HG02610 (cell line): ENCODE measurements around the gene AARS2.

ENCODE experiments used
- ATAC-seq: cut with Tn5 transposase; IDR thresholded peaks from one replicate; pipeline ENCODE4 v1.9.1; 2021; ENCODE audit warnings: mild to moderate bottlenecking, moderate library complexity; ENCODE audit not compliant: unreplicated experiment

Gene AARS2

GRCh38 chr6:44264154-44265006 lies 48.8 kb downstream of the AARS2 start:
- peak; percentile 21 for ATAC-seq

- peak; percentile 23 for ATAC-seq
Observed at GRCh38 chr6:44263354-44264100, 49.6 kb downstream of the AARS2 start.

- ATAC-seq, result no peak
Observed at GRCh38 chr6:44262467-44263353, 50.4 kb downstream of the AARS2 start.

GRCh38 chr6:44261581-44261980 lies 51.6 kb downstream of the AARS2 start:
- no peak for ATAC-seq

- ATAC-seq, result no peak
Observed at GRCh38 chr6:44260451-44261297, 52.5 kb downstream of the AARS2 start.

GRCh38 chr6:44260011-44260410 lies 53.1 kb downstream of the AARS2 start:
- ATAC-seq, result no peak

GRCh38 chr6:44258921-44259320 lies 54.2 kb downstream of the AARS2 start:
- ATAC-seq, result no peak

GRCh38 chr6:44258325-44258863 lies 54.8 kb downstream of the AARS2 start:
- ATAC-seq, result no peak

GRCh38 chr6:44257753-44258324 lies 55.3 kb downstream of the AARS2 start:
- peak; percentile 17 for ATAC-seq

- ATAC-seq, result peak; percentile 34
Observed at GRCh38 chr6:44257025-44257752, 56.0 kb downstream of the AARS2 start, which contains the start of gene SLC35B2. SLC35B2 (minus strand) TSS chr6:44257528; CDS start chr6:44257410, 118 bp downstream.

- no peak for ATAC-seq
Observed at GRCh38 chr6:44256775-44257024, 56.4 kb downstream of the AARS2 start.

GRCh38 chr6:44255871-44256774 lies 57.0 kb downstream of the AARS2 start:
- no peak for ATAC-seq

GRCh38 chr6:44255105-44255808 lies 57.9 kb downstream of the AARS2 start:
- no peak for ATAC-seq

GRCh38 chr6:44254191-44255104 lies 58.7 kb downstream of the AARS2 start:
- no peak for ATAC-seq

- no peak for ATAC-seq
Observed at GRCh38 chr6:44253307-44254101, 59.6 kb downstream of the AARS2 start.
